ENCODE data around the gene KCNIP4.
"Not testable (repeated sequence)": the region's sequence is repeated elsewhere in the genome, so short reads cannot be mapped to it uniquely, and the experiment has no call there.

Gene KCNIP4

DNA sequence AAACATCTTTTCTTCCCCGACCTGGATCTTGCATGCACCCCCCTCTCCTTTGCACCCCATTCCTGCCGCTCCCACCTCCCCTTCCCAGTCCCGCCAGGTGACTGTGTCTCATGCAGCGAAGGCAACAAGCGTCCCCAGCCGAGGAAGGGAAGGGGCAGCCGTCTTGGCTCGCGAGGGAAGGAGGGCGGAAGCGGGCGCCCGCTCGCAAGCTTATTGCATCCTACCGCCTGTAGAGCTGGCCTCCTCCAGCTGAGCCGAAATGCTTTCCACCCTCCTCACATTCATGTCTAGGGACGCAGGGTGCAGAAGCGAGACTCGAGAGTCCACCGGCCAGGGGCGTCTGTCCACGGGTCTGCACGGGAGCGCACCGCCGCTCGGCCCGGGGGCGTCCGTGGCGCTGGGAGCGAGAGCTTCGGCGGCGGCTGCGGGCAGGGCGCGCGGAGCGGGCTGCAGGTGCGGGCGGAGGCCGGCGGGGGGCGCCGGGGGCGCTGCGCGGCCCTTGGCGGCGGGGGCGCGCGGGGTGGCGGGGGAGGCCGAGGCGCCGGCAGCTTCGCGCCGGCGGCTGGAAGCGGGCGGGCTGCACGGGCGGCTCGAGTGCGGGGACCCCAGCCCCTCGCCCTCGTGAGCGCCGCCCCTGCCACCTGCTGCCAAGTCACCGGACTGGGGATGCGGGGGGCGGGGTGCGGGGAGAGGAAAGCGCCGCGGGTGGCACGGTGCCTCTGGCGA is at the start of gene KCNIP4:
Gene KCNIP4 (minus strand): TSS at position 426 of the 726 bp plus-strand sequence.
- DNase-seq (ENCODE audit: low read depth): no peak

DNA sequence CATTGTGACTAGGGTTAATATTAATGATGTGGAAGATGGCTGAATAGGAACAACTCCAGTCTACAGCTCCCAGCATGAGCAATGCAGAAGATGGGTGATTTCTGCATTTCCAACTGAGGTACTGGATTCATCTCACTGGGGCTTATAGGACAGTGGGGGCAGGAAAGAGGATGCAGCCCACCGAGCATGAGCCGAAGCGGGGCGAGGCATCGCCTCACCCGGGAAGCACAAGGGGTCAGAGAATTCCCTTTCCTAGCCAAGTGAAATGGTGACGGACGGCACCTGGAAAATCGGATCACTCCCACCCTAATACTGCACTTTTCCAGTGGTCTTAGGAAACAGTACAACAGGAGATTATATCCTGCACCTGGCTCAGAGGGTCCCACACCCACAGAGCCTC is 48.0 kb upstream of the KCNIP4 start:
- not testable (repeated sequence) for DNase-seq (ENCODE audit: low read depth)

DNA sequence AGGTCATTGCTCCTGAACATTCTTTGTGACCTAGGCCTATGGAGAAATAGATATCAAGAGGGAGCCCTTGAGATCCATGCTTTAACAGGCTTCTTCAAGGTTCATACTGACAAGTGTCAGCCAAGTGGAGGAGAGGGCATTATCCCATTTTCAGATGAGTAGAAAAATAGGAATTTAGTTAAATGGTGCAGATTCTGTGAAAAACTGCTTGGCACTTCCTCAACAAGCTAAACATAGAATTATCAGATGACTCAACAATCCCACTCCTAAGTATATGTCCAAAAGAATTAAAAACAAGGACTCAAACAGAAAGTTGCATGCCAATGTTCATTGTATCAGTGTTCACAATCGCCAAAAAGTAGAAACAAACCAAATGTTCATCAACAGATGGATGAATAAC is 43.8 kb upstream of the KCNIP4 start:
- no peak for DNase-seq (ENCODE audit: low read depth)

DNA sequence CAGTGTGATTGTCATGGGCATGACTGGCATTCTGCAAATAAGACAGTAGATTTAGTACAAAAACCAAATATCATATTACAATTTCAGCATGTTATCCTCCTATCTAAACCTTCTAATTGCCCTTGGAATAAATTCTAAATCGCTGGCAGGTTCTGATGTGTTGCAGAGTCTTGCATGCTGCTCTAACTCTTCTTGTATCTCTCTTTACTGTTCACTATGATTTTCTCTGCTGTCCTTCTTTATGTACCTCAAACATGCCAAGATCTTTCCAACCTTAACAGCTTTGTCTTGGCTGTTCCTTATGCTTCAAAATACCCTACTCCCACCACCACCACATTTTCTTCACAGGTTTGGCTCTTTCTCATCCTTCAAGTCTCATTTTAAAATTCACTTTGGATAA is 43.0 kb upstream of the KCNIP4 start:
- no peak for DNase-seq (ENCODE audit: low read depth)

DNA sequence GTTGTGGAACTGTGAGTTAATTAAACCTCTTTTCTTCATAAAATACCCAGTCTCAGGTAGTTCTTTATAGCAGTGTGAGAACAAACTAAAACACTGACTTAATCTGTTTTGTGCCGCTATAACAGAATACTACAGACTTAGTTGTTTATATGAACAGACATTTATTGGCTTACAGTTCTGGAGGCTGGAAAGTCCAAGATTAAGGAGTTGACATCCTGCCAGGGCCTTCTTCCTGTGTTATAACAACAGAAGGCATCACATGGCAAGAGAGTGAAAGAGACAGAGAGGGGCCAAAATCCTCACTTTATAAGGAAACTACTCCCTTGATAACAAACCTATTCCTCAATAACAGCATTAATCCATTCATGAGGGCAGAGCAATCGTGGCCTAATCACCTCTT is 42.5 kb upstream of the KCNIP4 start:
- no peak for DNase-seq (ENCODE audit: low read depth)

DNA sequence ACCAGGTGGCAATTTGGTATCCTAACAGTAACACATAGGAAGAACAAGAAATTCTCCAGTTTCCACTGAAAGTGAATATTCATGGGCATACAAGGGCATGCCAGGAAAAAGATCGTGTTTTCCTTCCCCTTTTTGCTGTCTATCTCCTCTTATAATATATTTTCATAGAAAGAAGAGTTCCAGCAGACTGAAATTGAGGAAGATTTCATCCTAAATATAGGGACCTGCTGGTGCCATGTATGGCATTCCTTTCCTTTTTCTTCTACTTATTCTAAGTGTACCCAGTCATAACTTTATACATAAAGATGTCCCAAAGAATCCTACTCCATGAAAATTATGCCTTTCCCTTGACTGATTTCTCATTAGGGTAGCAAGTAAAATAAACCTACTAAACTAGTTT is 40.8 kb upstream of the KCNIP4 start:
- no peak for DNase-seq (ENCODE audit: low read depth)

DNA sequence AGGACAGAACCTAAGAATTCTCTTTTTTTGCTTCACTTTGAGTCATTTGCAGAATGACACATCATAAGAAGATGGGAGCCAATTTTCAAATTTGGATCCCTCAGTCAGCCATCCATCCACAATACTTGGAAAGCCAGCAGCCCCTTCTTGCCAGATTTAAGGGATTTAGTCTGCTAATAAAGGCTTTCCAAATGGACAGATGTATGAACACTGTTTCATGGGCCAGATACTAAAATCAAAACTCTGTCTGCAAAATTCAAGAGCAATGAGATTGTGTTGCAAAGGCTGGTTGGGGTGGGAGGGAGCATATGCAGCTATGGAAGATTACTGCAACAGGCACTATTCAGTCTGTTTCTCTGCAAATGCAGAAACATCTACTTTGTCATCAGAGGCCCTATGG is 37.7 kb upstream of the KCNIP4 start:
- DNase-seq (ENCODE audit: low read depth): no peak

DNA sequence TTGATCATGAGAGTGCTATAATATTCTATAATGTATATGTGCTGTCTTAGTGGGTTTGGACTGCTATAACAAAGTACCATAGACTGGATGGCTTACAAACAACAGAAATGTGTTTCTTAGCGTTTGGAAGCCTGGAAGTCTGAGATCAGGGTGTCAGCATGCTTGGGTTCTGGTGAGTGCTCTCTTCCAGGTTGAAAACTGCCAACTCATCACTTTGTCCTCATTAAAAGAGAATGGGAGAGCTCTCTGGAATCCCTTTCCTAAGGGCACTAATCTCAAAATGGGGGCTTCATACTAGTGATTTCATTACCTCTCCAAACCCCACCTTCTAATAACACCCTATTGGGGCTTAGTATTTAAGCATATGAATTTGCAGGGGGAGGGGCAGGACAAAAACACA is 33.5 kb upstream of the KCNIP4 start:
- DNase-seq (ENCODE audit: low read depth): no peak

DNA sequence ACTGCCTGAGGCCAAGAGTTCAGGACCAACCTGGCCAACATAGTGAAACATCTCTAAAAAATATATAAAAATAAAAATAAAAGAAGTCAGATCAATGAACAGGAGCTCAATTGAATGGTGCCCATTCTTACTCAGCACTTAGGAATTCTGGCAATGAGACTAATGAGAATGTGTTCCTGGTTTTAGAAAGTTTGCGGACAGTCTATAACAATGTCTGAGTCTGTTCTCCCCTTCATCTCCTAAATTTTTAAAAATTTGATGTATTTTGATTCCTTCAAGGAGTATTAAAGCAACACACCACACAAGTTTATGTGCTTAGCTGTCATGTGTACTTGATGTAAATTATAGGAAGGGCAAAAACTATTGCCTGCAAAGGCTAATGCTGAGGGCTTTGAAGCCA is 30.6 kb upstream of the KCNIP4 start:
- no peak for DNase-seq (ENCODE audit: low read depth)

DNA sequence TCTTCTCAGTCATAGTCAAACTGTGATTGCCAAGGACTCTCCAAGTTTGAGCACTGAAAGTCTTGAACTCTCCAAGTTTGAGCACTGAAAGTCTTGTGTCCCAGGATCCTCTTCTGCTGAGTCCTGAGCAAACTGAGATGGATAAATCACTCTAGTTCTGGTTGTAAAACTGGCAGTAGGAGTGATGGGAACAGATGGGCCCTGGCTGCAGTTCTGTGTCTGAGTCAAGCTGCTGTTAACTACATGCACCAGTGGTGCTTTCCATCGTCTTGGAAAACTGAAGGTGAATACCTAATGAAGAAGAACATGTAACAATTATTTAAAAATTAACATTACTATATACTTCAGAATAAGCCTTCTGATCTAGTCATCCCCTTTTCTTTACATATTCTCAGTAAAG is 27.6 kb upstream of the KCNIP4 start:
- DNase-seq (ENCODE audit: low read depth): no peak

DNA sequence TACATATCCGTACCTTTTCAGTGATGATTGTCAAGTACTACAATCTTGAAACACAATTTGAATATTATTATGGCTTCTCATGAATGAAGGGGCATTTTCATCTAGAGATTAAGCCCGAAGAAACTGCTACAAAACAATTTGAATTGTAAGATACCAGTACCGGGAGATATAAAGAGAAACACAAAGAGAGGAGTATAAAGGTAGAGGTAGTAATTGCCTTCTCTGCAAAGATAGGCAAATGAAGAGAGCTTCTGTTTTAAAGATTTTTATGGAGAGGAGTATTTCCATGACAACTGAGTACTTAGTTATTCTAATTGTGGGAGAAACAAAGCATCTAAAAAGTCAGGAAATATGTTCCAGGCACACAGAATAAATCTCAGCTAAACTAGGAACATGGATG is 25.3 kb upstream of the KCNIP4 start:
- no peak for DNase-seq (ENCODE audit: low read depth)

DNA sequence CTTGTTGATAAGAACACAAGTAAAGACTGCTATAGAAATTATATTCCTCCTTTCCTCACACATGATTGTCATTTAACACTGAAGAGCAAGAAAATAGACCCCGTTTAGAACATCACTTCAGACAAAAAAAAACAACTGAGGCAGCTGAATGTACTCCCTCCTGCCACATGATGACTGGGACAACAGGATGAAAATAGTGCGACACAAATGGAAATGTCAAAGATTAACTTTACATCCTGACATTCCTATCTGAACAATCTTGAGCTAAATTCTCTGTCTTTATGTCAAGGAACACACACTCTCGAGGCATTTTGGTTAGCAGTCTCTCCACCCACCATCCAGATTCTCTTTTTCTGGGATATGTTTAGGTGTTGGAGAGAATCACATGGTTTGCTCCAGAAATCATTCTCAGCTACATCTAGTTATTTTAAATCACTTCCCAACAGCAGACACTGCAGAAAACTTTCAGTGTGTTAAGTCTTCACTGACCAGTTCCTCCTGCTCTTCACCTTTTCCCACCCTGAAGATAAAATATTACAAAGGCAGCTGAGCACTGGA is 16.3 kb upstream of the KCNIP4 start:
- DNase-seq (ENCODE audit: low read depth): no peak

DNA sequence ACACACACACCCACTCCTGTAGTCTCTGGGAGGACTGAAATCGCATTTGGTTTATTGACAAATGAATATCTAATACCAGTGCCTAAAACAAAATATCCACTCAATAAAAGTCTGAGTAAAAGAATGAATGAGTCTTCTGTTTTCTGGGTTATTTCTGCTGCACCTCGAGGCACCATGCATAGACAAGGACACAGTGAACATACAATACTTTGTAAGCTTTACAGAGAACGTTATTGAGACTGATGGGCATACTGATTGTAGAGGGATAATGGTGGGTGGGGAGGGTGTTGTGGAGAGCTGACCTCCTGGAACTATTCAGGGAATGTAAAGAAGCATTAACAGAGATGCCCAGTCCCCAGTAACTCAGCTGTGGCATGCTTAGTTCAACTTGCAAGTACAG is 14.1 kb upstream of the KCNIP4 start:
- no peak for DNase-seq (ENCODE audit: low read depth)

DNA sequence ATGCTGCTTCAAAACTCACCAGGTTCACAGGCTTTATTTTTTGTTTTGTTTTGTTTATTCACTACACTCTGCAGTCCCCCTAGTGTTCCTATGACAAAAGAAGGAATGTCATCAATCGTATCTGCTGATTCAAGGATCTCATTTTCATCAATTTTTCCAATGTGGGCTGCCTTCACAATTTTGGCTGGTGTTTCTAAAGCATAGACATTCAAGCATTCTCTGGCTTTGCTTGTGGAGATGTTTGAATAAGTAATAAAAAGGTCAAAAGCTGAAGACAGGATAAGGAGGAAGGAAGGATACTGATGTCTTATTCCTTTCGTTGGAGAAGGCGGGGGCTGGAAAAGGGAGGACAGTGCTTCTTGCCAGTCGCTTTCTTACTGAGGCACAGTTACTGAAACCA is 12.2 kb upstream of the KCNIP4 start:
- no peak for DNase-seq (ENCODE audit: low read depth)

DNA sequence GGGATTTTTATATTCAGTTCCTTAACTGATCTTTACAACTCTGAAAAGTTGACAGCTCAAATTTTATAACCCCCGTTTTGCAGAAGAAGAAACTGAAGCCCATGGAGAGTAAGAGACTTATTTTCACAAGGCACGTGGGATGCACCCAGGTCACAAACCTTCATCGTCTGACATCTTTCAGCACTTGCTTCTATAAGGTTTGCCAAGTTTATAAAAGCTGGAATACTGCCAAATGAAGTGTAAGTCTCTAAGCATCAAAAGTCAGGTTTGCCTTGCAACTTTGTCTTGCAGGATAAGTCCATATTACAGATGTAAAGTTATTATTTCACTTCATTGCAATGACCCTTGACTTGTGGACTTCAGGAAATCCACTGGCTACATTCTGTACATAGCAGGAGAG is 6.3 kb upstream of the KCNIP4 start:
- DNase-seq (ENCODE audit: low read depth): no peak

DNA sequence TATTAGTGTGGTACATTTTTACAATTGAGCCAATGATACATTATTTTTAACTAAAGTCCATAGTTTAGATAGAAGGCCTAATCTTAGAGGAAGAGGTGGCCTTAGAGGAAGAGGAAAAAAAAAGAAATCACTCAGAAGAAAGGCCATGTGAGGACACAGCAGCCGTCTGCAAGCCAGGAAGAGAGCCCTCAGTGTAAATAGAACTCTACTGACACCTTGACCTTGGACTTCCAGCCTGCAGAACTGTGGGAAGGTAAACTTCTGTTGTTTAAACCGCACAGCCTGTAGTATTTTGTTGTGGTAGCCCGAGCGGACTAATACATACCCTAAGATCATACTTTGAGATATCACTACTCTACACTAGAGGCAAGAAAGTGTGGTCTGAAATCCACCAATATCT is 5.1 kb upstream of the KCNIP4 start:
- DNase-seq (ENCODE audit: low read depth): no peak

DNA sequence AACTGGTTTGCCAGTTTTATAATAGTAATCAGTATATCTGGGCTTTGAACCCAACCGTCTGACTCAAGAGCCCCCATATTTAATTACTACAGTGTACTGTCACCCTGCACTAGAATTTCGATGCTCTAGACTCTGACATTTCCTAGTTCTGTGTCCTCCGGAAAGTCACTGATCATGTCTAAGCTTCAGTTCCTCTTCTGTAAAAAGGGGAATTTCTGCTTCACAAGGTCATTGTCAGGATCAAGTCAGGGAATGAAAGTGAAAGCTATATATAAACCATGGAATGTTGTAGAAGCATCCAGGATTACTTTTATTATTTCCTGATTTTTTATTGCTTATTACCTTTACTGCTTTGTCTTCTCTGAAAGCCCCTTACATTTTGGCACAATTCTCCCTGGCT is 4.0 kb upstream of the KCNIP4 start:
- no peak for DNase-seq (ENCODE audit: low read depth)

DNA sequence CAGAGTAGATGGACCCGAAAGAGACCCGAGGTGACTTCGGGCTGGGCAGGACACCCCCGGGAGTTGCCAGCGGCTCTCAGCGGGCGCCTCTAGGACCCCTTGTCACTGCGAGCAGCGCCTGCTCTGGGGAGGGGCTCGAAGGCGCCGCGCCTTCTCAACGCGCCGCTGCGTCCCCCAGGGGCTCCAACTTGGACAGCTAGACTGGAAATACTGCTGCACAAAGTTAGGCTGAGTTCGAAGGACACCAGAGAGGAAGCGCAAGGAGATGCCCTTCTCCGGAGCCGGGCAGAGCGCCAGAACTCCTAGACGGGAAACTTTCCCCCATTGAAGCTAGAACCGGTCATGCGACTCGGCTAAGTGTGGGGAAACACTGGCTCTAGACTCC is 493 bp upstream of the KCNIP4 start:
- no peak for DNase-seq (ENCODE audit: low read depth)

DNA sequence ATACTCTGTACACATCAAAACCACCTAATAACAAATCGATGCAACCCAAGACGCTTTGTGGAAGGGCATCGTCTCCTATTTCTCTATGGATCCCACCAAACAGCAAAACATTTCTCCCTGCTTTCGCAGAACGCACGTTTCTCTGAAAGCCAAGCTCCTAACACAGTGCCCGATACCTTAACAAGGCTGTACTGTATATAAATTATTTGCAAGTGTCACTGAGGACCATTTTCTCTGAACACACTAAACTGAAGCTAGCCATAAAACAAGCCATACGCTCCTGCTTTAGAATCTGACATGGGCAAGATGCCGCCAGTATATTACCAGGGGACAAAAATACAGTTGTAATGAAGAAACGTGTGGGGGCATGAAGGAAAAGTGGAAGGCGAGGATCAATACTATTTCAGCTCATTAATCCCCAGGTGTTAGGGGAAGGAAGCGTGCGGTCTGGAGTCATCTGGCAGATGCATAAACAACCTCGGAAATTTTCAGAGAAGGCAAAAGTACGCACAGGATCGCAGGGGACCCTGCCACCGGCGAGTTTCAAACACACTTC is 703 bp downstream of the KCNIP4 start:
- DNase-seq (ENCODE audit: low read depth): no peak

DNA sequence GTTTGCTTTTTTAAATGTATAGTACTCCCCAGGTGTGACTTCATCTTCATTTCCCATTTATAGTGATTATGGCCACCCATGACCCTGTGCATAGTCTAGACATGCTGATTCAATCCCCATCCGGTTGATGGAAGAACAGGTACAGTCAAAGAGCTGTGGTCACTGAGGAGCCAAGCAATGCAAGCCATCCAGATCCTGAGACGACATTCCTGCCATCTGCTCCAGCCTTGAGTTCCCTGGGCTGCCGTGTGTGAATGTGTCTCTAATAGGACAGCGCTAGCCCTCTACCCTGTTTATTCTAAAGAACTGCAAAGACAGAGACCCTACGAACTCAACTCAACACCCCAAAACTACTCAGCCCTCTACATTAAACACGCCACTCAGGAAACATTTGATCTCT is 1.7 kb downstream of the KCNIP4 start:
- DNase-seq (ENCODE audit: low read depth): no peak

DNA sequence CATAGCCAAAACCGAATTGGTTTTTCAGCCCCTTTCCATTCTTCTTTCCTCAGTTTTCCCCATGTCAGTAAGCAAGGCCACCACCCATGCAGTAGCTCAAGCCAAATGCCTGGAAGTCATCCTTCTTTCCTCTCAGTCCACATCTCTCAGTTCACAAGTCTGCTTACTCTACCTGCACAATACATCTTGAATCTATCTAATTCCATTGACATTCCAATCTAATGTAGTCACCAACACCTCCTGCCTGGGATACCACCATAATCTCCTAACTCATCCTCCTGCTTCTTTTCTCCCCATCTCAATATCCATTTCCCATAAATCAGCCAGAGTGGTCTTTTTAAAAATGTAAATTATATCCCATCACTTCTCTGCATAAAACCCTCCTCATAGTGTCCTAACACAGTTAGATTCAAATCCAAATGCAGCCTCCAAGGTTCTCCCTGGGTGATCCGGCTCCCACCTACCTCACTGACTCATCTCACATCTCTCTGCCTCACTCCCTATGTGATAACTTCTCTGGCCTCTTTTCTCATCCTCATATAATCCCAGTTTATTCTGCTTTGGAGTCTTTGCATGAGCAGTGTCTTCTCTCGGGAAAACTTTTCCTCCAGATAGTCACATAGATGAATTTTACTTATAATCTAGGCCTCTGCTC is 26.9 kb downstream of the KCNIP4 start:
- DNase-seq (ENCODE audit: low read depth): no peak

DNA sequence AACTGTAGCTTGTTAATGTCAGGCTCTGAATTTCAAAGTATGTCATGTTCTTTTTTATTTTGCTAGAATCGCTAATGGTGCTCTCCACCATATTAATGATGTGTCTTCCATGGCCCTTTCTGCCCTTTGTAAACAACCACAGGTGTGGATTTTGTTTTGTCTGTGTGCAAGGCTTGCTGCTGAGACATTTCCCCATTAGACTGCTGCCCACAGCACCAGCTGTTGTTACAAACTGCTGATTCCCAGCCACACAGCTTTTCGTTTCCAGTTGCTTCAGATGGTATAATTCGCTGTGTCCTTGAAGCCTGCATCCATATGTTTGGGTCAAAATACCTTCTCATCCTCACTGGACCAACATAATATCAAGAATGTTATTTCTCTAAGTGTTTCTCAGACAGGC is 32.8 kb downstream of the KCNIP4 start:
- DNase-seq (ENCODE audit: low read depth): no peak

DNA sequence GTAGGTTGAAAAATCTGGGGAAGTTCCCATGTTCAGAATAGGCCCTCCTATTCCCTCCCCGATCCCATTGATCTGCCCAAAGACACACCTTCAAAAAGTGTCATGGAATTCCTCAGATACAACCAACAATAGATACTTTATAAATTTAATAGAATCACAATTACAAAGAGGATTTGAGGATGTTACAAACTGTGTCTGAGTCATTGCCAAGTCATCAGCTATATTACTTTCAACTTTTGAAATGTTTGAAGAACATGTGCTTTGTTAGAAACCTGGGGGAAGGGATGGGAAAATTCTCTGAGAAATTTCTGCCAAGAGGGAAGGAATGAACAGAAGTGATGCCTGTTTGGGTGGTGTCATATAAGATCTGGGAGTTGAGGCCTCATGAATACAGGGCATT is 46.7 kb downstream of the KCNIP4 start:
- DNase-seq (ENCODE audit: low read depth): no peak

DNA sequence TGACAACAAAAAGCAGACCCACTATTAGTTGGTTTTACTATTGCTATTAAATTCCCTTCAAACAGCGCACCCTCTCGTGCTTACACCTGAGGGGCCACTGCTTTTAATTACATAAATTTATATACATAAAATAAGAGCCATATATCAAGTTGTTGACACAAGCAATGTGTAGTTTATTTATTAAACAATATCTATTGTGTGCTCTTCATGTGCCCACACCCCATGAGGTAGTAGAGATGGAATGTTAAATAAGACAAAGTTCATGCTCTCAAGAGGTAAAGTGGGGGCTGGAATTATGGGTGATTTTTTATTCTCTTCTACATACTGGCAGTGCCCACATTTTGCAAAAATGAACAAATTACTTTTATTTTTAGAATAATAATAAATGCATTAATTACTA is 47.3 kb downstream of the KCNIP4 start:
- DNase-seq (ENCODE audit: low read depth): no peak

Data from activated T-cell treated with anti-CD3 and anti-CD28 coated beads for 1 hour (primary cell).